H9 (cell line): ENCODE results near the gene FAM171A1. TPM values are rescaled to one million over a fixed set of nuclear protein-coding genes. Genes with fewer than 3 reads are reported as not detected.

ENCODE experiments used
- DNase-seq: peaks from one replicate; pipeline ENCODE4 v3.0.0-alpha.2; 2017
- H2AFZ ChIP-seq: one replicate; pipeline ENCODE4 v1.6.1; 2013; ENCODE audit warnings: mild to moderate bottlenecking, low read length, control low read depth, moderate library complexity
- H2AK5ac ChIP-seq: 2 replicates; pipeline ENCODE4 v1.6.1; 2013; ENCODE audit warnings: low read length, control low read depth, mixed read lengths; ENCODE audit not compliant: insufficient read length
- H2BK120ac ChIP-seq: one replicate; pipeline ENCODE4 v1.6.1; 2013; ENCODE audit warnings: low read depth, mild to moderate bottlenecking, low read length, control low read depth, inconsistent platforms; ENCODE audit not compliant: poor library complexity, severe bottlenecking
- H2BK12ac ChIP-seq: 2 replicates; pipeline ENCODE4 v1.6.1; 2013; ENCODE audit warnings: low read length, control low read depth, mixed read lengths, low read depth; ENCODE audit not compliant: insufficient read length
- H2BK15ac ChIP-seq: 2 replicates; pipeline ENCODE4 v1.6.1; 2013; ENCODE audit warnings: low read depth, low read length, control low read depth
- H2BK20ac ChIP-seq: one replicate; pipeline ENCODE4 v1.6.1; 2013; ENCODE audit warnings: low read depth, mild to moderate bottlenecking, low read length, control low read depth, inconsistent platforms; ENCODE audit not compliant: poor library complexity, severe bottlenecking
- H2BK5ac ChIP-seq: 2 replicates; pipeline ENCODE4 v1.6.1; 2013; ENCODE audit warnings: low read length, control low read depth, mixed read lengths; ENCODE audit not compliant: insufficient read length
- H3K14ac ChIP-seq: 2 replicates; pipeline ENCODE4 v1.6.1; 2013; ENCODE audit warnings: low read length, control low read depth; ENCODE audit not compliant: insufficient read depth
- H3K18ac ChIP-seq: 2 replicates; pipeline ENCODE4 v1.6.1; 2013; ENCODE audit warnings: low read depth, mild to moderate bottlenecking, mixed read lengths, low read length, control low read depth; ENCODE audit not compliant: insufficient read length
- H3K23ac ChIP-seq: 2 replicates; pipeline ENCODE4 v1.6.1; 2013; ENCODE audit warnings: low read length, control low read depth, mixed read lengths, low read depth; ENCODE audit not compliant: insufficient read length
- H3K23me2 ChIP-seq: 2 replicates; pipeline ENCODE4 v1.6.1; 2013; ENCODE audit warnings: low read depth, mild to moderate bottlenecking, mixed read lengths, low read length, control low read depth; ENCODE audit not compliant: insufficient read length, poor library complexity, severe bottlenecking
- H3K27ac ChIP-seq: 2 replicates; pipeline ENCODE4 v1.5.1; 2013; ENCODE audit warnings: low read length, control low read depth, mixed read lengths, low read depth; ENCODE audit not compliant: insufficient read length
- H3K27me3 ChIP-seq: 2 replicates; pipeline ENCODE4 v1.6.1; 2013; ENCODE audit warnings: low read length, control low read depth, inconsistent platforms; ENCODE audit not compliant: insufficient read depth
- H3K4ac ChIP-seq: 2 replicates; pipeline ENCODE4 v1.6.1; 2013; ENCODE audit warnings: low read depth, mild to moderate bottlenecking, control low read depth, inconsistent platforms, low read length, moderate library complexity
- H3K4me1 ChIP-seq: 2 replicates; pipeline ENCODE4 v1.6.1; 2013; ENCODE audit warnings: low read length, control low read depth, inconsistent platforms; ENCODE audit not compliant: insufficient read depth
- H3K4me2 ChIP-seq: 2 replicates; pipeline ENCODE4 v1.6.1; 2013; ENCODE audit warnings: low read length, control low read depth, mixed read lengths; ENCODE audit not compliant: insufficient read length, insufficient read depth
- H3K56ac ChIP-seq: 2 replicates; pipeline ENCODE4 v1.6.1; 2013; ENCODE audit warnings: low read depth, mild to moderate bottlenecking, mixed read lengths, low read length, control low read depth; ENCODE audit not compliant: insufficient read length
- H3K79me1 ChIP-seq: 2 replicates; pipeline ENCODE4 v1.6.1; 2013; ENCODE audit warnings: low read depth, mild to moderate bottlenecking, moderate library complexity, low read length, control low read depth, inconsistent platforms; ENCODE audit not compliant: insufficient read depth, poor library complexity, severe bottlenecking
- H3K79me2 ChIP-seq: 2 replicates; pipeline ENCODE4 v1.6.1; 2013; ENCODE audit warnings: low read length, control low read depth, inconsistent platforms; ENCODE audit not compliant: insufficient read depth
- H3K9ac ChIP-seq: 2 replicates; pipeline ENCODE4 v1.6.1; 2013; ENCODE audit warnings: low read length, control low read depth, mixed read lengths; ENCODE audit not compliant: insufficient read length; ENCODE audit errors: extremely low read depth
- H3K9me3 ChIP-seq: one replicate; pipeline ENCODE4 v1.6.1; 2013; ENCODE audit warnings: low read depth, low read length, inconsistent platforms; ENCODE audit not compliant: control insufficient read depth
- H3T11ph ChIP-seq: one replicate; pipeline ENCODE4 v1.6.1; 2013; ENCODE audit warnings: mild to moderate bottlenecking, low read length, control low read depth, inconsistent platforms
- H4K20me1 ChIP-seq: one replicate; pipeline ENCODE4 v1.6.1; 2013; ENCODE audit not compliant: control insufficient read depth, insufficient read length, insufficient read depth
- H4K5ac ChIP-seq: 2 replicates; pipeline ENCODE4 v1.6.1; 2013; ENCODE audit warnings: low read depth, mild to moderate bottlenecking, mixed read lengths, low read length, control low read depth; ENCODE audit not compliant: insufficient read length
- H4K8ac ChIP-seq: replicated peaks from 2 replicates; pipeline ENCODE4 v1.6.1; 2013; ENCODE audit warnings: low read length, control low read depth, mixed read lengths, low read depth; ENCODE audit not compliant: insufficient read length
- H4K91ac ChIP-seq: 2 replicates; pipeline ENCODE4 v1.6.1; 2013; ENCODE audit warnings: low read depth, mild to moderate bottlenecking, moderate library complexity, mixed read lengths, low read length, control low read depth; ENCODE audit not compliant: insufficient read length
- H3K27ac Mint-ChIP-seq, 3 experiments: 2 replicates in 2 of 3; 3 replicates in 1 of 3; pipeline ENCODE4 v1.8.0; 2020 to 2021; ENCODE audit warnings: mixed read lengths in 3 of 3, mild to moderate bottlenecking in 1 of 3, moderate library complexity in 1 of 3
- H3K27me3 Mint-ChIP-seq: 2 replicates; pipeline ENCODE4 v1.8.0; 2021; ENCODE audit warnings: low read depth, mild to moderate bottlenecking, moderate library complexity, mixed read lengths
- H3K36me3 Mint-ChIP-seq, 3 experiments: 2 replicates in 2 of 3; 3 replicates in 1 of 3; pipeline ENCODE4 v1.8.0; 2020 to 2021; ENCODE audit warnings: low read depth in 3 of 3, mixed read lengths in 3 of 3; ENCODE audit not compliant: insufficient read depth in 1 of 3
- H3K4me1 Mint-ChIP-seq, 2 experiments: 2 replicates each; pipeline ENCODE4 v1.8.0; 2020; ENCODE audit warnings: mixed read lengths in 2 of 2
- H3K4me3 Mint-ChIP-seq, 2 experiments: 2 replicates in 1 of 2; 3 replicates in 1 of 2; pipeline ENCODE4 v1.8.0; 2020 to 2021; ENCODE audit warnings: mild to moderate bottlenecking in 2 of 2, mixed read lengths in 2 of 2, moderate library complexity in 1 of 2
- H3K9me3 Mint-ChIP-seq, 2 experiments: 2 replicates in 1 of 2; 3 replicates in 1 of 2; pipeline ENCODE4 v1.8.0; 2020; ENCODE audit warnings: mild to moderate bottlenecking in 2 of 2, mixed read lengths in 2 of 2, moderate library complexity in 1 of 2
- CTCF ChIP-seq: fragments of 200-600 bp; sonication (generic); conservative IDR thresholded peaks from 3 replicates; pipeline ENCODE4 v1.8.0; 2021; ENCODE audit warnings: antibody characterized with exemption, mild to moderate bottlenecking
- WGBS: extraction: QIAGEN DNeasy Blood & Tissue Kit; methylation state at CpG from one replicate; pipeline ENCODE4 v1.1.7; 2013; ENCODE audit warnings: missing lambda C conversion rate, low lambda C conversion rate, mixed read lengths; ENCODE audit not compliant: insufficient read length; ENCODE audit errors: extremely low coverage; 5-methylcytosine and 5-hydroxymethylcytosine counted together
- total RNA-seq: library from RNA; stranded (reverse); gene quantifications from 2 replicates; pipeline ENCODE4 v1.2.1, GENCODE V29; 2021

The FAM171A1 gene
- total RNA-seq, 1 experiment from 2014 or later = 37.4 TPM

- H3K4me1 Mint-ChIP-seq = peaks cover 24 to 27% of the 10 kb centered on the region in 2 experiments
- peaks cover 5% of the 10 kb centered on the region; the same call in 1 of the 2 replicates for H3K4me1 ChIP-seq
- no peak overlapping the region for H2BK5ac ChIP-seq
- H3T11ph ChIP-seq = no peak overlapping the region
- H3K14ac ChIP-seq = no peak overlapping the region
- H3K23me2 ChIP-seq = no peaks in the 10 kb centered on the region
- DNase-seq = no peak
- H3K27ac Mint-ChIP-seq = no peak overlapping the region
- H3K9me3 ChIP-seq = no peaks in the 10 kb centered on the region
- no peaks in the 10 kb centered on the region for H3K36me3 Mint-ChIP-seq
- H3K56ac ChIP-seq = no peak overlapping the region
- TF ChIP-seq CTCF = no peak
- no peak overlapping the region for H2AFZ ChIP-seq
- H2AK5ac ChIP-seq = no peak overlapping the region
- H2BK120ac ChIP-seq = no peak overlapping the region
- H4K5ac ChIP-seq = no peak overlapping the region
- H3K9me3 Mint-ChIP-seq = no peaks in the 10 kb centered on the region
- no peaks in the 10 kb centered on the region for H4K20me1 ChIP-seq
- no peaks in the 10 kb centered on the region; the same call in 1 of the 2 replicates for H3K27me3 Mint-ChIP-seq
- H3K27ac ChIP-seq = no peak overlapping the region
- H3K18ac ChIP-seq = no peak overlapping the region
- no peak overlapping the region for H3K23ac ChIP-seq
- no peak overlapping the region for H3K4me2 ChIP-seq
- H3K79me1 ChIP-seq = no peaks in the 10 kb centered on the region
- H2BK12ac ChIP-seq = no peak overlapping the region
- H3K9ac ChIP-seq = no peak overlapping the region
- H4K8ac ChIP-seq = no peak overlapping the region
- no peak overlapping the region for H3K4me3 Mint-ChIP-seq
- no peak overlapping the region for H2BK15ac ChIP-seq
- no peaks in the 10 kb centered on the region for H3K27me3 ChIP-seq
- H3K4ac ChIP-seq = no peak overlapping the region
- no peak overlapping the region for H2BK20ac ChIP-seq
- WGBS = no CpG with 5 or more reads among the region's 6 CpGs
- no peak overlapping the region for H4K91ac ChIP-seq
- no peaks in the 10 kb centered on the region for H3K79me2 ChIP-seq
Measured at GRCh38 chr10:15258255-15258654, 112.8 kb downstream of the FAM171A1 start.
